Activated CD4-positive, CD25-positive, alpha-beta regulatory T cell treated with anti-CD3 and anti-CD28 coated beads, Interleukin-2, amount 50 U/mL, for 24 hours (primary cell): ENCODE data around the gene NAA30.
"Not testable (repeated sequence)": the region's sequence is repeated elsewhere in the genome, so short reads cannot be mapped to it uniquely, and the experiment has no call there.

Source experiments
- ATAC-seq, 2 donors: fragments of 150-1000 bp; cut with Tn5 transposase; one replicate each; pipeline ENCODE4 v1.10.0; 2021; ENCODE audit warnings: mild to moderate bottlenecking in 1 of 2, moderate library complexity in 1 of 2

The NAA30 gene

DNA sequence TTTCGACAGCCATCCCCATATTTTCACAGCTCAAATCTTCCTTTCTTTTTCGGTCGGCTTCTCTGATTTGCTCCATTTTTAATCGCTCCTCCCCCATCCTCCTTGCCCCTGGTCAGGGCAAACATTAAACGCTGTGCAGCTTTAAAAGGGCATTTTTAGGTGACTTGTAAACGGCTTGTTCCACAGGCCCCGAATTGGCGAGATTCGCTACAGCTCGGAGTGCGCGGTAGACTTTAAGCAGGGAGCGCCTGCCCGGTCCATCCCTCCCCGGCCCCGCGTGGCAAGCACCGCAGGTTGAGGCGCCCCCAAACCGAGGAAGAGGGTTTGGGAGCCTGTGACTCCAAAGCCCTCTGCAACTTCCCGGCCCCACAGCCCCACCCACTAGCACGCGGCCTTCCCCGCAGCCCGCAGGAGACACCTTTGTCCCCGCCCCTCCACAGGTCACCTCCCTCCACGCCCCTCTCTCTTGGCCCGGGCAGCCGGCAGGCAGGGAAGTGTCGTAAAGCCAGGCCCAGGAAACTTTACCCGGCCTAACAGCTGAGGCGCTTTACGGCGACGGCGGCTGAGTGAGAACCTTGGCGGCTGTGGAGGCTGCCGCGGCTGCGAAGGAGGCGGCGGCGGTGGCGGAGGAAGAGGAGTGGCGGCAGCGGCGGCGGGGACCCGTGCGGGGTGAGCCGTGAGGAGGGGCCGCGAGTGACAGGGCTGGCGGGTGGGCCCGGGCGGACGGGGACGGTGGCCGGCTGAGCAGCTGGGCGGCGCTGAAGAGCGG, at the start of gene NAA30:
NAA30 (plus strand) TSS at position 550 of the 769 bp plus-strand sequence. CDS start 372 bp downstream, outside the sequence.
- ATAC-seq = peak; percentile 89 to 90

DNA sequence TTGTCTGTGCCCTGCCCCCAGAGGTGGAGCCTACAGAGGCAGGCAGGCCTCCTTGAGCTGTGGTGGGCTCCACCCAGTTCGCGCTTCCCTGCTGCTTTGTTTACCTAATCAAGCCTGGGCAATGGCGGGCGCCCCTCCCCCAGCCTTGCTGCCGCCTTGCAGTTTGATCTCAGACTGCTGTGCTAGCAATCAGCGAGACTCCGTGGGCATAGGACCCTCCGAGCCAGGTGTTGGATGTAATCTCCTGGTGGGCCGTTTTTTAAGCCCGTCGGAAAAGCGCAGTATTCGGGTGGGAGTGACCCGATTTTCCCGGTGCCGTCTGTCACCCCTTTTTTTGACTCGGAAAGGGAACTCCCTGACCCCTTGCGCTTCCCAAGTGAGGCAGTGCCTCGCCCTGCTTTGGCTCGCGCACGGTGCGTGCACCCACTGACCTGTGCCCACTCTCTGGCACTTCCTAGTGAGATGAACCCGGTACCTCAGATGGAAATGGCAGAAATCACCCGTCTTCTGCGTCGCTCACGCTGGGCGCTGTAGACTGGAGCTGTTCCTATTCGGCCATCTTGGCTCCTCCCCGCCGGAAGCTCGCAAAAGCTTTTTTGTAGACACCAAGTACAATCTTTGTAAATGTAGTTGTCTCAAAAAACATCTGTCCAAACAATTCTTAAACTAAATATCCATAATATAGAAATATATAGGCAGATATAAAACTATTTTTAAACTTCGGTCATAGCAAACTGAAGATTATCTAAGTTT, 46.7 kb upstream of the NAA30 start:
- not testable (repeated sequence) for ATAC-seq

DNA sequence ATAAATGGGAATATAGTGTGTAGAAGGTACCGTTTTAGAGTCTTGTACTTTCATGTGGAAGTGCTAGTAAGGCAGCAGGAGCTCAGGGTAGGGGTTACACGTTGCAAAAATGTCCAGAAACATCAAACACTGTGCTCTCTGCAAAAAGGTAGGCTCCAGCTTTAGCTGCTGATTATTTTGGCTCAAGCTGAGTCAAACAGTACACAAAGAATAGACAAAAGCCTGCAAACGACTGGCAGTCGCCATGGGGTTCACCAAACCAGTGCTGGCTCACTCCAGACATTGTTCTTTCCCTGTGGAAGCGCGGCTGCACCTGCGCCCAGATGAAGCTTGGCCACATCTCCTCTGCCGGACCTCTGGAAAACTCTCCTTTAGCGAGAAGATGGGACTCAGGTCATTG, 45.3 kb upstream of the NAA30 start:
- no peak for ATAC-seq

DNA sequence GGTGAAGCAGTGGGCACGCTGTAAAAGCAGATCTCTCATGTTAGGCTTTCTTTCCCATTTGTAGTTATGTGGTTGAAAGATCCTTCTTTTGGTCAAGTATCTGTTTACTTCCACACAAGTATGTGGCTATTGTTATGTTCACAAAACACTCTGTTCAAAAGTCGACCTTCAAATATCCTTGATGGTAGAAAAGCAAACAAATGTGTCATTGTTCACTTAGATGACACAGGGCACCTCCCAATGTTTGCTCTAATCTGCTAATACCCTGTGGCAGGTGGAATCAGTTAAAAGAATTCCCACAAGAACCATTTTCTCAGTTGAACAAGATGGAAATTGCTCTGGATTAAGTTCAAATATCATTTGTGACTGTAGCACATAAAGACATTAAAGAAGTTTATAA, 43.6 kb upstream of the NAA30 start:
- ATAC-seq = no peak

DNA sequence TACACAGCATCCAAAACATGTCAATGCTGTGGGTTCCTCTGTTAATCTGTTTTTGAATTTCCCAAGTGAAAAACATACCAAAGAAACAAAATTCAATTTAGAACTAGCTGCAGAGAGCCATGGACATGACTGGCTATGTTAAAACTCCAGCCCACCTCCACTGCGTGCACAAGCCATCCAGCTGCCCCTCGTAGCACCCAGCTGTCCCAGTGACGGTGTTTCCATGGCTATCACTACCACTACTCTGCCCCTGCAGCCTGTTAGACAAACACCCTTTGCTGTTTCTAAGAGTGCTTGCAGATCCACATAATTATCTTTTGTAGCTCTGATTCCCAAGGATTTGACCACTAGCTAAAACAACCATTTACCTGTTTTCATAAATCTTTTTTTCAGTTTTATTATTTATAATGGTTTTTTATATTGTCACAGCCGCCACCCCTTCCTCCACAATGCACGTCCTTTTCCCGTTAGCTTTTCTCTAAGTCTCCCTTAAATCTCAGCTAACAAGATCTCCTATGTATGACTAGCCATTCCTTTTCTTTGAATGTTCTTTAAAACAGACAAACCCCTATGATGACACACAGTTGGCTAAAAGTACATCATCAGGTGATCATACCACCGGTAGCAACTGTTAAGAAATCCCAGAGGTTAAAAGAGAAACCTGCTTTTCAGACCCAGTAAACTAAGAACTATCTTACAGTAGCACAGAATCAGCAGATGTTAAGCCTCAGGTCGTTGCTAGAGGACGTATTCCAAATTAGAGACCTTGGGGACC, 37.8 kb upstream of the NAA30 start:
- no peak for ATAC-seq

DNA sequence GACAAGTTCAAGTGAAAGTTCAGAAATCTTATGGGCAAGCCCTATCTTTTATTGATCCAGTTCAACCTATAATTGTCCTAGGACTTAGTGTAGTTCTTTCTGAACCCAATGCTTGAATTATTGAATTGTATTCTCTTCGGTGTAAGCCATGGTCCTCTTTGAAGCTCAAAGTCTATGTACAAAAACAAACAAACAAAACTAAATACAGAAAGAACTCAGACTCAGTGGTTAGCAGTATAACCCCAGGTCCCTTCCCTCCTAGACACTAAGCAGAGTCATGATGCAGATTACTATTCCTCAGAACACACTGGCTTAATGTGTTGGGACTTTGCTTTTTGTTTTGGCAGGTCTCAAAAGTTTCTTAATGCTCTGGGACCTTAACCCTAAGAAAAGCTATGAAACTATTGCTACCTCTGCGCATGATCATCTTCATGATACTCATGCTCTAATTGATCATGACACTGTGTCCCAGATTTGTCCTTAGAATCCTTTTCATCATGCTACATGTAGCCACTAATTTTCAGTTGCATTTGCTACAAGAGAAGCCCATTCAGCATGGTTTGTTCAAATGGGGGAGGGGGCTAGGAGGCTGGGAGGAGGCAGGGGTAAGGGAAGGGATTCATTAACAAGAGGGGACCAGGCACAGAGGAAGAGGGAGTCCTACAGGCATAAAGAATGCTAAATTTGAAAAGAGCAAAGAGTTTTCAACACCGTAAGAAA, 35.1 kb upstream of the NAA30 start:
- ATAC-seq = no peak

DNA sequence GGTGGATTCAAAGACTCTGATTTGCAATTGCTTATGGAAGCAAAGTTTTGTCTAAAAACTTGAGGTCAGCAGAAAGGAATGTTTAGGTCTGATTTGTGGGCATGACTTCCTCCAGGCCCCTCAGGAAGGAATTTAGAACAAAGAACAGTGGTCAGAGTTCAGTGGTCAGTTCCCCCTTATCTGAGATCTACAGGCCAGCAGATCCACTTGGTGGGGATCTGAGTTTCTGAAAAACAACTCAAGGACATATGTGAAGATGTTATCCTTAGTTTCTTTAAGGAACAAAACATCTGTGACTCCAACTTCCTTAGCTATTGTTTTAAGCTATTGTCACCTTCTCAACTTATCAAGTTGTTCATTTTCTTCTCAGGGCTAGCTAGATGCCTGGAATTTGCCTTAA, 28.0 kb upstream of the NAA30 start:
- ATAC-seq = no peak

DNA sequence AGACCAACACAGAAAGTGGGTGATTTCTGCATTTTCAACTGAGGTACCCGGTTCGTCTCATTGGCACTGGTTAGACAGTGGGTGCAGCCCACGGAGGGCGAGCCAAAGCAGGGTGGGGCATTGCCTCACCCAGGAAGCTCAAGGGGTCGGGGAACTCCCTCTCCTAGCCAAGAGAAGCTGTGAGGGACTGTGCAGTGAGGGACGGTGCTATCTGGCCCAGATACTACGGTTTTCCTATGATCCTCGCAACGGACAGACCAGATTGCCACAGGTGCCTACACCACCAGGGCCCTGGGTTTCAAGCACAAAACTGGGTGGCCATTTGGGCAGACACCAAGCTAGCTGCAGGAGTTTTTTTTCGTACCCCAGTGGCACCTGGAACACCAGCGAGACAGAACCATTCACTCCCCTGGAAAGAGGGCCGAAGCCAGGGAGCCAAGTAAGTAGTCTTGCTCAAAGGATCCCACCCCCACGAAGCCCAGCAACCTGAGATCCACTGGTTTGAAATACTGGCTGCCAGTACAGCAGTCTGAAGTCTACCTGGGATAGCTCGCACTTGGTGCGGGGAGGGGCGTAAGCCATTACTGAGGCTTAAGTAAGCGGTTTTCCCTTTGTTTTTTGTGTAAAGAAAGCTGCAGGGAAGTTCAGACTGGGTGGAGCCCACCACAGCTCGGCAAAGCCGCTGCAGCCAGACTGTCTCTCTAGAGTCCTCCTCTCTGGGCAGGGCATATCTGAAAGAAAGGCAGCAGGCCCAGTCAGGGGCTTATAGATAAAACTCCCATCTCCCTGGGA, 25.5 kb upstream of the NAA30 start:
- no peak for ATAC-seq

DNA sequence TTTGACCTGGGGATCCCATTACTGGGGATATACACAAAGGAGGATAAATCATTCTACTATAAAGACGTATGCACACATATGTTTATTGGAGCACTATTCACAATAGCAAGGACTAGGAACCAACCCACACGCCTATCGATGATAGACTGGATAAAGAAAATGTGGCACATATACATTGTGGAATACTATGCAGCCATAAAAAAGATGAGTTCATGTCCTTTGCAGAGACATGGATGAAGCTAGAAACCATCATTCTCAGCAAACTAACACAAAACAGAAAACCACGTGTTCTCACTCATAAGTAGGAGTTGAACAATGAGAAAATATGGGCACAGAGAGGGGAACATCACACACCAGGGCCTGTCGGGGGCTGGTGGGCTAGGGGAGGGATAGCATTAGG, 20.2 kb upstream of the NAA30 start:
- ATAC-seq = not testable (repeated sequence)

DNA sequence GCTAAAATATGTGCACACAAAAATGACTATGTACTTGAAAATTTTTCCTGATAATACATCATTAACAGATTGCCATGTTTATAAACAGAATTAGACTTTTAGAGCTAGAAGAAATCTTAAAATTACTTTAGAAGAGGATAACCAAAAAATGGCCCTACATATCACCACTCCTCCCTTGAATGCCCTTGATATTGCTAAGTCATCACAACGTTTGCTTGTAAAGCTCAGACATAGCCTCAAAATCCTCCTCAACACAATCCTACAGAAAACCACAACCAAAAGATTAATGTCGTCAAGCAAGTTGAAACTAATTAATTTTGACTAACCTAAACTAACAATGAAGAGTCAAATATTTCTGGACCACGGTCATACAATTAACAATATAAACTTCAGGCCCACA, 19.4 kb upstream of the NAA30 start:
- ATAC-seq = no peak

DNA sequence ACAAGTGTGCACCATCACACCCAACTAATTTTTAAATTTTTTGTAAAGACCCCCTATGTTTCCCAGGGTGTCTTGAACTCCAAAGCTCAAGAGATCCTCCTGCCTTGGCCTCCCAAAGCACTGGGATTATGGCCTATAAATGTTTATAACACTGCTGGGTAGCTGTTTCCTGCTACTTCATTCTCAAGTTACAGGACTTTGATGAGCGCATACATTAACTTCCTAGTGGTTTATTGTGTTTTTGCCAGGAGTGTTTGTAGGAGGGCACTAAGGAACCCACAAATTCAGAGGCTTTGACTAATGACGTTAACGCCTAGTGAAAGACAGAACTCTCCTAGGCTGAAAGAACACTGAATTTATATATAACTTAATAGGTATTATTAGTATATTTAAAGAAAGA, 15.2 kb upstream of the NAA30 start:
- ATAC-seq = no peak

DNA sequence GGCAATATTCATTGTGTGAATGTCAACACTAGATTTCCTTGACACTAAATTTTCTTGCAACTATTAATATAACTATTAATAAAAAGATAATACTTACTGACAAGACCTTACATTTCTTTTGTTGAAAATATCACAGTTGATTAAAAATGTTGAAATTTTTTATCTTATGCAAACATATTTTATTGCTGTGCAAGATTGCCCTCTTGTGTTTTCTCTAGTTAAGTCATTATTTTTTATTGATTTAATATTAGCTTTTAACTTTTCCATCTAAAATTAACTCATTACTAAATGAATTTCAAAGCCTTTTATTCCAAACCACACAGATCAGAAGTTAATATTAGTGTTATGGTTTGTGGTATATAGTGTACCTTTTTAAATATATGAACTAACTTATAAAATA, 11.7 kb upstream of the NAA30 start:
- no peak for ATAC-seq

DNA sequence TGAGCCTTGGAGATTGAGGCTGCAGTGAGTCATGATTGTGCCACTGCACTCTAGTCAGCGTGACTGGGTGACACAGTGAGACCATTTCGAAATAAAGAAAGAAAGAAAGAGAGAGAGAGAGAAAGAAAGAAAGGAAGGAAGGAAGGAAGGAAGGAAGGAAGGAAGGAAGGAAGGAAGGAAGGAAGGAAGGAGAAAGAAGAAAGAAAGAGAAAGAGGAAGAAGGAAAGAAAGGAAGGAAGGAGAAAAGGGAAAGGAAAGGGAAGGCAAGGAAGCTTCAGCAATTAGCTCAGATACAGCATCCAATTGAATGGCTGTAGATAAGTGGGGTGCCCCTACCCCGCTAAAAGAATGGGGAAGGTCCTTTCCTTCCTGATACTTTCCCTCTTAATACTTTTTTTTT, 9.5 kb upstream of the NAA30 start:
- no peak for ATAC-seq

DNA sequence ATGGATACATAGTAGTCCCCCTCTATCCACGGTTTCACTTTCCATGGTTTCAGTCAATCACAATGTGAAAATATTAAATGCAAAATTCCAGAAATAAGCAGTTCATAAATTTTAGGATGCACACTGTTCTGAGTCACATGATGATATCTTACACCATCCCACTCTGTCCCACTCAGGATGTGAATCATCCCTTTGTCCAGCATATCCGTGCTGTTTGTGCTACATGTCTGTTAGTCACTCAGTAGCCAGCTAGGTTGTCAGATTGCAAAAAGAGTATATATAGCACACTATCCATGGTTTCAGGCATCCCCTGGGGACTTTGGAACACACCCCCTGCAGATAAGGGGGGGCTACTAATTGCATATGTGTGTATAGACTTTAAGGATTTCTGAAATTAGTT, 8.1 kb upstream of the NAA30 start:
- no peak for ATAC-seq

DNA sequence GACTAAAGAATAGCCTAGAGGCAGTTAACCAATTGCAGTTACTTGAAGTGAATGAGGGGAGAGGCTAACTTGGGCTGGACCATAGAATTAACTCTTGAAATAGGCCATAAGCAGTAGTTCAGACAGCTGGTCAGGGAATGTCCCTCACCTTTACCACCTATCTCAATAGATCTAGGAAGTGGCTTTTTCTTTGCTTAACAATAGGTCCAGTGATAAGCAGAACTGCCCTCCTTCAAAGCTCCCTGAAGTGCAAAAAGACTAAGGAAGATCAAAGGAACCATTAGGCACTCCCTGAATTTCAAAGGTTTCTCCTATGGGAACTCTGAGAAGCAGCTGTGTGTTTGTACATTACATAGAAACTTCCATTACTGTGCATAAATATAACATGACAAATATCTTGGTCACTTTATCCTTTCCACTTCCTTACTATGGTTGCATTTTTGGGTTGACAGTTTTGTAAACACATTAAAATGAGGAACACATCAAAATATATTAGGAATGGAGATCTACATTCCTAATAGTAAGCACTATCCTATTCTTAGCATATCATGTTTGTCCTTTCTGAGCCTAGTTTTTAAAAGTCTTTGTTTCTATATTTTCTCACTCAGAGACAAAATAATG, 7.2 kb upstream of the NAA30 start:
- no peak for ATAC-seq

DNA sequence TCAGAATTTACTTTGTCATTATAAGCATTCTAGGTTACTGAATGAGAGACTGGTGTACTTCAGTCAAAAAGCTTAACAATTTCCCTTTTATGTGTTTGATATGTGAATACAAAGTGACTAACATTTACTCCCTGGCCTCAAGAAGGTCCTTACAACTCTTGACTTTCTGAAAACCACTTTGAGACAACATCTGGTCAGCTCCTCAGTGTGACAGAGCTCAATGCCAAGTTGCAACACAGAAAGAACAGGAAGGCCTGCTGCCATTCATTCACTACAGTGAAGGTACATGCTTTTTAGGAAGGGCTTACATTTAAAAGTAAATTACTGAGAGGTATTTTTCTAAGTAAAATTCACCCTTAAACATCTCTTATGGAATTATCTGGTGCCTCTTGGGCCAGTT, 2.3 kb upstream of the NAA30 start:
- no peak for ATAC-seq

DNA sequence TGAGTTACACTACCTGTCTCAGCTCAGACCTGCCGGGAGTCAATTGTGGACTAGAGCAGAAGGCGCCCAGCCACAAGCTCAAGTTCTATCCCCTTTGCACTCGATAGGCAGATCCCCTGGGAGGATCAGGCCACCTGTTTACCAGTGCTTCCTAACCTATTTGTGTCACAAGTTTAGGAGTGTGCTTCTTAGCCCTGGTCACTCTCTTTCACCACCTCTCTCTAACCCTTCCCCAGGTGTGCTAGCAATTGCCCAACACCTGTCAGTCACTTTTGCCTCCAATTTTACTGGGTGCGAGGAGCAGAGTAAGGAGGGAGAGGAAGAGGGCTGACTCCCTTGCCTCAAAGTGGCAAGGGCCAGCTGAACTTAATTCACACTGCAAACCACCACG, 745 bp upstream of the NAA30 start:
- ATAC-seq = no peak

DNA sequence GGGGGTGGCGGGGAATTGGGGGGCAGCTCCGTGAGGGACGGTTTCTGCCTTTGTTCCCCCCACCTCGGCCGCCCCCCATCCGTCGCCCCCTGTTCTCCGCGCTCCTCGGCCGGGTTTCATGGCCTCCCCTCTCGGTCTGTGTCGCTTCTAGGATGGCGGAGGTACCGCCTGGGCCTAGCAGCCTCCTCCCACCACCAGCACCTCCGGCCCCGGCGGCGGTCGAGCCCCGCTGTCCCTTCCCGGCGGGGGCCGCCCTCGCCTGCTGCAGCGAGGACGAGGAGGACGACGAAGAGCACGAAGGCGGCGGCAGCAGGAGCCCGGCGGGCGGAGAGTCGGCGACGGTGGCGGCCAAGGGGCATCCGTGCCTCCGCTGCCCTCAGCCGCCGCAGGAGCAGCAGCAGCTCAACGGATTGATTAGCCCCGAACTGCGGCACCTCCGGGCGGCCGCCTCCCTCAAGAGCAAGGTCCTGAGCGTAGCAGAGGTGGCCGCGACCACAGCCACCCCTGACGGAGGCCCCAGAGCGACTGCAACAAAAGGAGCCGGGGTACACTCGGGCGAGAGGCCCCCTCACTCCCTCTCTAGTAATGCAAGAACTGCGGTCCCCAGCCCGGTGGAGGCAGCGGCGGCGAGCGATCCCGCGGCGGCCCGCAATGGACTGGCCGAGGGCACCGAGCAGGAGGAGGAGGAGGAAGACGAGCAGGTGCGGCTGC, 575 bp downstream of the NAA30 start:
- peak; percentile 30 to 37 for ATAC-seq

DNA sequence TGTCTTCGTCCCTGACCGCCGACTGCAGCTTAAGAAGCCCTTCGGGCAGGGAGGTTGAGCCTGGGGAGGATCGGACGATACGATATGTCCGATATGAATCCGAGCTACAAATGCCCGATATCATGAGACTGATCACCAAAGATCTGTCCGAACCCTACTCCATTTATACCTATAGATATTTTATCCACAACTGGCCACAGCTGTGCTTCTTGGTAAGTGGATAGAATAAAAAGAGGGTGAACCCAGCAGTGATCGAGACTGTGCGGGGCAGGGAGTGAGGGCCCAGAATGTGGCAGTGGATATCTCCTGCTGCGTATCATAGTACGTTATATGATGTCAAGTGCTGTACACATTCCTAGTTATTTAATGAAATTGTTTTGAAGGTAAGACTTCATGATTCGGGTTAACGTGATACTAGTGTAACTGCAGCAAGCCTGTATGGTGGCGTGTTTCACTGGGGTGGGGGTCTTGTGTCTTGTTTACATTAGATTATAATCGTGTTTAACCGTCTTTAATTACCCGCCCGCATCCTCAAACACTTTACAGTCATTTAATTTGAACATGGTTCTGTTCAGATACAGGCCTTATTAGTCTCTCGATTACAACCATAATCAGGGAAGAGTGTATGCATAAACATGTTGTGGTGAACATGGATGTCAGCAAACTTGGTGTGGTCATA, 1.3 kb downstream of the NAA30 start:
- ATAC-seq = no peak

DNA sequence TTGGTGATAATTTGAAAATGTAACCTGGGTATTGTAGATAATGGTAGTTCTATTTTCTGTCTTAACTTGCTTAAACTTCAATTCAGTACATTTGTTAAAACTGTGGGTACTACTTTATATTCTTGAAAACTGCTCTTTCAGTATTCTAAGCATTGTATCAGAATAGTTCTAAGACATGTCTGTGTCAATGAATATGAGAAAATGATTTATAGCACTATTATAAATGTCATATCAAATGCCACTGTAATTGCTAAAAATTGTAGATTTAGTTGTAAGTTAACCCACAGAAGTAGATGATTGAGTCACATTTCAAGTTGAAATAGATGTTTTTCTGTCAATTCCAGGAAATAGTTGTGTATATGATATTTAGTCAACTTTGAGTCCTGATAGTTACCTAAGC, 2.4 kb downstream of the NAA30 start:
- ATAC-seq = no peak
